ENCODE results near the gene RFT1.

The RFT1 gene

GRCh38 chr3:53147903-53148400 lies 17.7 kb upstream of the RFT1 start:
- ATAC-seq, result no peak
- TF ChIP-seq PATZ1 (CRISPR knock-in tag; IDR thresholded peaks at IDR 0.05; ENCODE audit: borderline replicate concordance), result no peak
- no peak for TF ChIP-seq ESRRG (CRISPR knock-in tag; IDR thresholded peaks at IDR 0.05)
- no peak for TF ChIP-seq TCF4 (CRISPR knock-in tag; IDR thresholded peaks at IDR 0.05; ENCODE audit: borderline replicate concordance)
- TF ChIP-seq CREB5 (CRISPR knock-in tag; IDR thresholded peaks at IDR 0.05; ENCODE audit: low read depth), result no peak
- no peak for TF ChIP-seq ZC3H10 (CRISPR knock-in tag; IDR thresholded peaks at IDR 0.05)
- no peak for TF ChIP-seq TOX (CRISPR knock-in tag; IDR thresholded peaks at IDR 0.05; ENCODE audit: borderline replicate concordance)
- no peak for TF ChIP-seq CSRNP3 (CRISPR knock-in tag; IDR thresholded peaks at IDR 0.05)
- no peak for TF ChIP-seq OSR1 (CRISPR knock-in tag; IDR thresholded peaks at IDR 0.05)
- TF ChIP-seq CSDC2 (CRISPR knock-in tag; IDR thresholded peaks at IDR 0.05), result no peak

- no peak for ATAC-seq
- TF ChIP-seq ZC3H10 (CRISPR knock-in tag; IDR thresholded peaks at IDR 0.05) (no peak), ZNF70 (CRISPR knock-in tag; IDR thresholded peaks at IDR 0.05) (no peak), ZFP30 (CRISPR knock-in tag; IDR thresholded peaks at IDR 0.05) (no peak)
Measured at GRCh38 chr3:53147151-53147902, 17.1 kb upstream of the RFT1 start.

- TF ChIP-seq ARNTL (CRISPR knock-in tag; IDR thresholded peaks at IDR 0.05; ENCODE audit: borderline replicate concordance, low read depth), result no peak
- TF ChIP-seq CSDC2 (CRISPR knock-in tag; IDR thresholded peaks at IDR 0.05), result no peak
- TF ChIP-seq PPARA (CRISPR knock-in tag; IDR thresholded peaks at IDR 0.05; ENCODE audit: borderline replicate concordance), result no peak
- no peak for TF ChIP-seq ISL1 (CRISPR knock-in tag; IDR thresholded peaks at IDR 0.05)
- no peak for TF ChIP-seq TOX (CRISPR knock-in tag; IDR thresholded peaks at IDR 0.05; ENCODE audit: borderline replicate concordance)
- no peak for TF ChIP-seq TCF4 (CRISPR knock-in tag; IDR thresholded peaks at IDR 0.05; ENCODE audit: borderline replicate concordance)
- TF ChIP-seq GLIS3 (CRISPR knock-in tag; IDR thresholded peaks at IDR 0.05), result no peak
- no peak for TF ChIP-seq CSRNP3 (CRISPR knock-in tag; IDR thresholded peaks at IDR 0.05)
- TF ChIP-seq OSR1 (CRISPR knock-in tag; IDR thresholded peaks at IDR 0.05), result no peak
- no peak for TF ChIP-seq ZFP3 (CRISPR knock-in tag; IDR thresholded peaks at IDR 0.05)
- TF ChIP-seq ZNF565 (CRISPR knock-in tag; conservative IDR thresholded peaks at IDR 0.05; ENCODE audit: low read depth), result no peak
- TF ChIP-seq POU6F1 (CRISPR knock-in tag; IDR thresholded peaks at IDR 0.05; ENCODE audit: borderline replicate concordance, low read depth), result no peak
- no peak for TF ChIP-seq BACH2 (CRISPR knock-in tag; IDR thresholded peaks at IDR 0.05; ENCODE audit: borderline replicate concordance)
- TF ChIP-seq RARB (CRISPR knock-in tag; IDR thresholded peaks at IDR 0.05), result no peak
Measured at GRCh38 chr3:53146319-53146891, 16.2 kb upstream of the RFT1 start.

More at GRCh38 chr3:53146319-53146891, 16.2 kb upstream of the RFT1 start:
- ATAC-seq, result no peak
